Omental fat pad (tissue), 4 donors: ENCODE results near the gene ATAD3A. TPM values are rescaled to one million over a fixed set of nuclear protein-coding genes. Genes with fewer than 3 reads are reported as not detected.

Experiments
- ATAC-seq: fragments of 150-250 bp; one replicate; pipeline ENCODE4 v1.9.1; 2016; ENCODE audit warnings: mild to moderate bottlenecking, moderate library complexity; ENCODE audit not compliant: low FRiP score
- DNase-seq: peaks from one replicate; pipeline ENCODE4 v3.0.0-alpha.2; 2019; ENCODE audit warnings: low spot score
- total RNA-seq, 4 donors: library from RNA; depleted of rRNA; stranded (reverse); fragments of >200 nt; gene quantifications; one replicate each; pipeline ENCODE4 v1.1.0, GENCODE V29; 2016
- TF ChIP-seq, protein P1 (sequence below), 3 donors: fragments of 450-650 bp; IDR thresholded peaks; one replicate each; pipeline ENCODE4 v1.5.1; 2016 to 2017; ENCODE audit warnings: antibody characterized with exemption in 3 of 3, mild to moderate bottlenecking in 3 of 3, moderate library complexity in 2 of 3

The ATAD3A gene
- total RNA-seq, 4 donors from 2014 or later = 17.3 to 38.5 (median 20.7) TPM

DNA sequence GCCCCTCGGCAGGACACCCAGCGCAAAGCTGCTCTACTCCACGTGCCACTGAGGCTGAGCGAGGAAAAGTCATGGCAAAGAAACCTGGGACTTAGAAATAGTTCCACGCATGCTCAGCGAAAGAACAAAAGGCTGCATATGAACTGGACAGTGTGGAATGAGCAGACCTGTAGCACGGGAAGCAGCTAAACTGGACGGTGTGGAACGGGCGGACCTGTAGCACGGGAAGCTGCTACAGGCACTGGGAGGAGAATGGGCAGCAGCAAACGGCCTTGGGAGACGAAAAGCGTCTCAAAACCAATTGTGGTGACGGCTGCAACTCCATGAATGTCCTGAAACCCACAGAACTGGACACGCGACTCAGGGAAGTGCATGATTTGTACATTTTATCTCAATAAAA, 47.1 kb downstream of the ATAD3A start:
- no peak for DNase-seq
- ATAC-seq = no peak
- TF ChIP-seq, protein P1, sequence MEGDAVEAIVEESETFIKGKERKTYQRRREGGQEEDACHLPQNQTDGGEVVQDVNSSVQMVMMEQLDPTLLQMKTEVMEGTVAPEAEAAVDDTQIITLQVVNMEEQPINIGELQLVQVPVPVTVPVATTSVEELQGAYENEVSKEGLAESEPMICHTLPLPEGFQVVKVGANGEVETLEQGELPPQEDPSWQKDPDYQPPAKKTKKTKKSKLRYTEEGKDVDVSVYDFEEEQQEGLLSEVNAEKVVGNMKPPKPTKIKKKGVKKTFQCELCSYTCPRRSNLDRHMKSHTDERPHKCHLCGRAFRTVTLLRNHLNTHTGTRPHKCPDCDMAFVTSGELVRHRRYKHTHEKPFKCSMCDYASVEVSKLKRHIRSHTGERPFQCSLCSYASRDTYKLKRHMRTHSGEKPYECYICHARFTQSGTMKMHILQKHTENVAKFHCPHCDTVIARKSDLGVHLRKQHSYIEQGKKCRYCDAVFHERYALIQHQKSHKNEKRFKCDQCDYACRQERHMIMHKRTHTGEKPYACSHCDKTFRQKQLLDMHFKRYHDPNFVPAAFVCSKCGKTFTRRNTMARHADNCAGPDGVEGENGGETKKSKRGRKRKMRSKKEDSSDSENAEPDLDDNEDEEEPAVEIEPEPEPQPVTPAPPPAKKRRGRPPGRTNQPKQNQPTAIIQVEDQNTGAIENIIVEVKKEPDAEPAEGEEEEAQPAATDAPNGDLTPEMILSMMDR (IDR thresholded peaks at IDR 0.05) = no peak

- TF ChIP-seq, protein P1 (IDR thresholded peaks at IDR 0.05) = no peak
- no peak for DNase-seq
- no peak for ATAC-seq
Measured at GRCh38 chr1:1560178-1560577, 48.2 kb downstream of the ATAD3A start.

GRCh38 chr1:1561801-1562470, 50.0 kb downstream of the ATAD3A start:
- TF ChIP-seq, protein P1 (IDR thresholded peaks at IDR 0.05) = no peak
- ATAC-seq (no peak), DNase-seq (no peak)

- ATAC-seq (no peak), DNase-seq (no peak)
- TF ChIP-seq, protein P1 (IDR thresholded peaks at IDR 0.05) = no peak
Measured at GRCh38 chr1:1562556-1563195, 50.7 kb downstream of the ATAD3A start.

DNA sequence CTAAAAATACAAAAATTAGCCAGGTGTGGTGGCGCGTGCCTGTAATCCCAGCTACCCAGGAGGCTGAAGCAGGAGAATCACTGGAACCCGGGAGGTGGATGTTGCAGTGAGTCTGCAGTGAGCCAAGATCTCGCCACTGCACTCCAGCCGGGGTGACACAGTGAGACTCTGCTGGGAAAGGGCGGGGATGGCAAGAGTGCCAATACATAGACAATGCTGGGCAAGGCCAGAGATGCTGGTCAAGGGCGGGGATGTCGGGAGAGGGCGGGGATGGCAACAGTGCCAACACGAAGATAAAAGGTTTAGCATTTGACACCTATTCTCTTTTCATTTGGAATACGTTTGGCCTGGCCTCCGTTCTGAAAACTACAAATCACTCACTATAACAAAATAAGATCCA, 51.7 kb downstream of the ATAD3A start:
- ATAC-seq = no peak
- TF ChIP-seq, protein P1 (IDR thresholded peaks at IDR 0.05) = no peak

DNA sequence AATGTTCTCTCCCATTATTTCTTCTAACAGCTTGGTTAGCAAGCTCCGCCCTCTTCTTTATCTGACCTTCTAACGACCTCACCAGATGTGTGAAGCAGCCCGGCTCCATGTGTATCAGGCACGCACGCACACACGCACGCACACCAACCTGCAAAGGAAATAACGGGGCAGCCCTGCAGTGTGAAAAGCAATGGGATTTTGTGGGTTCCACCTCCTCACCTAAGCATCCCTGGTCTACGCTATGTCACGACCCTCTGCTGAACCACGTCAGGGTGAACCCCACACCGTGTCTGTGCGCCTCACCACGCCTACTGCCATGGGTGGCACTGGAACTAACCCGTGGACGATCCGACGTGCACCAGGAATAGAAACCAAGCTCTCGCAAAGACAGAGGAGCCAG, 52.3 kb downstream of the ATAD3A start:
- no peak for ATAC-seq
- DNase-seq = no peak
- TF ChIP-seq, protein P1 (IDR thresholded peaks at IDR 0.05) = no peak

More for the DNA sequence above, 51.7 kb downstream of the ATAD3A start:
- DNase-seq = no peak

- TF ChIP-seq, protein P1 (IDR thresholded peaks at IDR 0.05) = no peak
- no peak for DNase-seq
- ATAC-seq = no peak
Measured at GRCh38 chr1:1565340-1565739, 53.4 kb downstream of the ATAD3A start.
